ENCODE data around the gene TRIM8.

TRIM8 gene

DNA sequence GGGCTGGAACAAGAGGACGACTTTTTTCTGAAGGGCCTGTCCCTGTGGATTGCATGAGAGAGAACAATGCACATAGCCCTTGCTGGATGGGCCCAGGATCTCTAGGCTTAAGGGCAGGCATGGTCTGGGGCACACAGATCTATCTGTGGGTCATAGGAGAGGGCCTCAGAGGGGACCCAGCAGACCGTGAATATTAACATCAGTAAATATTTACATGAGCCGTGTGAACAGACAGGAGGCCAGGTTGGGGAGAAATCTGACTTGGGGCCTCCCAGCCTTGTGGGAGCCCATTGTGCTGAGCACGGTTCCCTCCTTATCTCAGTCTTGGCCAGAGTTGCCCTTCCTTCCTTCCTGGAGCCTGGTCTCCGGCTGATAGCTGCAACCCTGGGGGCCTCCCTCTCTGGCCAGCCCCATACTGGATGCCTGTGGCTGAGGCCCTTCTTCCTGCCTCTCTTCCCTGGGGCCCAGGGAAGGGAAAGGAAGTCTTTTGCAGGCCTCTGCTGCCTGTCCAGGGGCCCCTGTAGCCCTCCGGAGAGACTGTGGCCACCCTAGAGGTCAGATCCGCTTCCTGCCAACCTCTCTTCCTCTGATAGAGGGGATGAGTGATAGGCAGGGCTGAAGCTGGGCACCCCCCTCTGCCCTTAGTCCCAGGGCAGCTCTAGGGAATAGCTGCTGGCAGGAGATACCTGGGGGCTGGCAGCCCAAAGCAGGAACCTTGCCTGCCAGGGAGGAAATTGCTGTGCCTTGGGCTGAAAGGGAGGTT lies 44.5 kb upstream of the TRIM8 start:
- Histone ChIP-seq H3K4me1 (ENCODE audit: insufficient read depth, low read length, poor library complexity, severe bottlenecking) (peaks cover 50% of the 10 kb centered on the region), H4K20me1 (ENCODE audit: insufficient read depth, low read length, poor library complexity, severe bottlenecking) (no peaks in the 10 kb centered on the region), H3K27me3 (ENCODE audit: insufficient read depth, low read length, poor library complexity, severe bottlenecking) (no peaks in the 10 kb centered on the region), H3K4me2 (ENCODE audit: low read depth, low read length, poor library complexity, severe bottlenecking) (peak overlapping the region; percentile 74), H3K36me3 (ENCODE audit: insufficient read depth, low read length) (peaks cover 66% of the 10 kb centered on the region; the same call in 1 of the 2 replicates), H3K79me2 (ENCODE audit: insufficient read depth, low read length) (no peaks in the 10 kb centered on the region), H2AFZ (ENCODE audit: low read length) (no peak overlapping the region), H3K9me3 (ENCODE audit: insufficient read depth, low read depth, low read length) (no peaks in the 10 kb centered on the region), H3K4me3 (ENCODE audit: low read length, poor library complexity, severe bottlenecking) (peak overlapping the region; percentile 50), H3K9ac (ENCODE audit: low read depth, low read length, poor library complexity, severe bottlenecking) (peak overlapping the region; percentile 55), H3K9me2 (replicated peaks; ENCODE audit: low read depth, low read length) (no peaks in the 10 kb centered on the region), H3F3A (ENCODE audit: low read depth) (peaks cover 5% of the 10 kb centered on the region; the same call in 1 of the 2 replicates)
- TF ChIP-seq, protein P1, sequence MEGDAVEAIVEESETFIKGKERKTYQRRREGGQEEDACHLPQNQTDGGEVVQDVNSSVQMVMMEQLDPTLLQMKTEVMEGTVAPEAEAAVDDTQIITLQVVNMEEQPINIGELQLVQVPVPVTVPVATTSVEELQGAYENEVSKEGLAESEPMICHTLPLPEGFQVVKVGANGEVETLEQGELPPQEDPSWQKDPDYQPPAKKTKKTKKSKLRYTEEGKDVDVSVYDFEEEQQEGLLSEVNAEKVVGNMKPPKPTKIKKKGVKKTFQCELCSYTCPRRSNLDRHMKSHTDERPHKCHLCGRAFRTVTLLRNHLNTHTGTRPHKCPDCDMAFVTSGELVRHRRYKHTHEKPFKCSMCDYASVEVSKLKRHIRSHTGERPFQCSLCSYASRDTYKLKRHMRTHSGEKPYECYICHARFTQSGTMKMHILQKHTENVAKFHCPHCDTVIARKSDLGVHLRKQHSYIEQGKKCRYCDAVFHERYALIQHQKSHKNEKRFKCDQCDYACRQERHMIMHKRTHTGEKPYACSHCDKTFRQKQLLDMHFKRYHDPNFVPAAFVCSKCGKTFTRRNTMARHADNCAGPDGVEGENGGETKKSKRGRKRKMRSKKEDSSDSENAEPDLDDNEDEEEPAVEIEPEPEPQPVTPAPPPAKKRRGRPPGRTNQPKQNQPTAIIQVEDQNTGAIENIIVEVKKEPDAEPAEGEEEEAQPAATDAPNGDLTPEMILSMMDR (conservative IDR thresholded peaks at IDR 0.05; ENCODE audit: low read length) = no peak
- no peak for TF ChIP-seq EZH2phosphoT487 (IDR thresholded peaks at IDR 0.05; ENCODE audit: borderline replicate concordance)

DNA sequence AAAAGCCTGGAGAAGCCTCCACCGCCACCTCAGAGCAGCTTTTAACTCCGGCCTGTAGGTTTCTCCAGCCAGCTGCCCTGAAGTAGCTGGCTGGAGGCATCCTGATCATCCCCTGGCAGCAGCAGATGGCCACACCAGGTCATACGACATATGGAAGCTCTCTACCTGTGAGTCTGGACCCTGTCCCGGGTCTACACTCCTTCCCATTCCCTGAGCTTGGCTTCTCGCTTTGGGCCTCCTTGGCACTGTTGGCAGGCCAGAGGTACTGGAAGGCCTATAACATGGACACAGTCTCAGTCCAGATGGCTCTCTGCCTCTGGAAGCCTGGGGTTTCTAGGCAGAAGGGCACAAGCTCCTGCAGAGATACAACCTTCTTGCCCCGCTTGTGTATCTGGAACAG lies 43.5 kb upstream of the TRIM8 start:
- Histone ChIP-seq H3K4me2 (ENCODE audit: low read depth, low read length, poor library complexity, severe bottlenecking) (peak overlapping the region; percentile 74), H3K27me3 (ENCODE audit: insufficient read depth, low read length, poor library complexity, severe bottlenecking) (no peaks in the 10 kb centered on the region), H3K36me3 (ENCODE audit: insufficient read depth, low read length) (peaks cover 56% of the 10 kb centered on the region; the same call in 1 of the 2 replicates), H3K9me3 (ENCODE audit: insufficient read depth, low read depth, low read length) (no peaks in the 10 kb centered on the region), H3K4me1 (ENCODE audit: insufficient read depth, low read length, poor library complexity, severe bottlenecking) (peaks cover 50% of the 10 kb centered on the region), H3F3A (ENCODE audit: low read depth) (peaks cover 5% of the 10 kb centered on the region; the same call in 1 of the 2 replicates), H3K9ac (ENCODE audit: low read depth, low read length, poor library complexity, severe bottlenecking) (peak overlapping the region; percentile 55), H4K20me1 (ENCODE audit: insufficient read depth, low read length, poor library complexity, severe bottlenecking) (no peaks in the 10 kb centered on the region), H2AFZ (ENCODE audit: low read length) (no peak overlapping the region), H3K79me2 (ENCODE audit: insufficient read depth, low read length) (no peaks in the 10 kb centered on the region), H3K4me3 (ENCODE audit: low read length, poor library complexity, severe bottlenecking) (no peak overlapping the region), H3K9me2 (replicated peaks; ENCODE audit: low read depth, low read length) (no peaks in the 10 kb centered on the region)
- TF ChIP-seq, protein P1 (conservative IDR thresholded peaks at IDR 0.05; ENCODE audit: low read length) = no peak
- no peak for TF ChIP-seq EZH2phosphoT487 (IDR thresholded peaks at IDR 0.05; ENCODE audit: borderline replicate concordance)

DNA sequence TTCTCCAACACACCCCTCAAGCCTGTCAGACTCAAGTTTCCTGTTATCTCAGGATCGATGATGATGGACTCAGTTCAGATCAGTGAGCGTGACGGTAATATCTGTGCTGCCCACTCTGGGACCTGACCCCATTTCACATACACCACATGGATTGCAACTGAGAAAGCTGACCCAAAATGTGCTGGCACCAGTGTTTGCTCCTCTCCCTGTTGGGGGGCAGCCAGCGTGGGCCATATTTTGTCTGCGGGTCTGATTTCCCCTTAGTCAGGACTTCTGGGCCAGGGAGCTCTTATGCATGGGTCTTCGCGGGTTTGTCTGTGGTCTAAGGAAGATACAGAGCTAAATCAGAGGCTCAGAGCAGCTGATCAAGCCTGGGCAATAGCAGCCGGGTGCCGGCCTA lies 42.6 kb upstream of the TRIM8 start:
- no peak overlapping the region for H3K9ac ChIP-seq (ENCODE audit: low read depth, low read length, poor library complexity, severe bottlenecking)
- H3K4me2 ChIP-seq (ENCODE audit: low read depth, low read length, poor library complexity, severe bottlenecking) = no peak overlapping the region
- no peaks in the 10 kb centered on the region for H3K79me2 ChIP-seq (ENCODE audit: insufficient read depth, low read length)
- H3K4me3 ChIP-seq (ENCODE audit: low read length, poor library complexity, severe bottlenecking) = no peak overlapping the region
- TF ChIP-seq EZH2phosphoT487 (IDR thresholded peaks at IDR 0.05; ENCODE audit: borderline replicate concordance) = no peak
- TF ChIP-seq, protein P1 (conservative IDR thresholded peaks at IDR 0.05; ENCODE audit: low read length) = no peak
- no peak overlapping the region for H2AFZ ChIP-seq (ENCODE audit: low read length)
- H3K9me3 ChIP-seq (ENCODE audit: insufficient read depth, low read depth, low read length) = no peaks in the 10 kb centered on the region
- H3K27me3 ChIP-seq (ENCODE audit: insufficient read depth, low read length, poor library complexity, severe bottlenecking) = no peaks in the 10 kb centered on the region
- H3K36me3 ChIP-seq (ENCODE audit: insufficient read depth, low read length) = peaks cover 56% of the 10 kb centered on the region; the same call in 1 of the 2 replicates
- H4K20me1 ChIP-seq (ENCODE audit: insufficient read depth, low read length, poor library complexity, severe bottlenecking) = no peaks in the 10 kb centered on the region
- peaks cover 5% of the 10 kb centered on the region; the same call in 1 of the 2 replicates for H3F3A ChIP-seq (ENCODE audit: low read depth)
- H3K9me2 ChIP-seq (replicated peaks; ENCODE audit: low read depth, low read length) = no peaks in the 10 kb centered on the region
- H3K4me1 ChIP-seq (ENCODE audit: insufficient read depth, low read length, poor library complexity, severe bottlenecking) = peaks cover 45% of the 10 kb centered on the region

Measured in Loucy (cell line).